WERI-Rb-1 (cell line): ENCODE results near the gene FTO.

Experiments
- DNase-seq: peaks from one replicate; pipeline ENCODE4 v3.0.0-alpha.2; 2020
- H3K27ac ChIP-seq: fragments of 250-450 bp; sonication (Bioruptor Pico); 2 replicates; pipeline ENCODE4 v1.5.1; 2020; ENCODE audit warnings: mild to moderate bottlenecking, moderate library complexity
- H3K27me3 ChIP-seq: fragments of 250-450 bp; sonication (Bioruptor Pico); 2 replicates; pipeline ENCODE4 v1.5.1; 2021; ENCODE audit warnings: mild to moderate bottlenecking, low read depth, moderate library complexity; ENCODE audit not compliant: insufficient read depth, severe bottlenecking
- H3K36me3 ChIP-seq: fragments of 250-450 bp; sonication (Bioruptor Pico); 2 replicates; pipeline ENCODE4 v1.5.1; 2020; ENCODE audit warnings: mild to moderate bottlenecking, moderate library complexity
- H3K4me3 ChIP-seq: 2 replicates; pipeline ENCODE4 v1.5.1; 2011; ENCODE audit warnings: low read depth, mild to moderate bottlenecking, control low read depth, low read length
- H3K9me3 ChIP-seq: fragments of 250-450 bp; sonication (Bioruptor Pico); 2 replicates; pipeline ENCODE4 v1.5.1; 2021; ENCODE audit warnings: mild to moderate bottlenecking, moderate library complexity; ENCODE audit not compliant: severe bottlenecking
- CTCF ChIP-seq: IDR thresholded peaks from 2 replicates; pipeline ENCODE4 v1.5.1; 2011; ENCODE audit warnings: low read depth, mild to moderate bottlenecking, control low read depth, inconsistent platforms, low read length

The FTO gene

GRCh38 chr16:53967572-53967971 is 263.6 kb downstream of the FTO start:
- no peak for DNase-seq
- no peak for TF ChIP-seq CTCF
- Histone ChIP-seq H3K9me3 (no peaks in the 10 kb centered on the region), H3K27me3 (no peaks in the 10 kb centered on the region), H3K4me3 (no peak overlapping the region), H3K27ac (no peak overlapping the region), H3K36me3 (no peaks in the 10 kb centered on the region)

GRCh38 chr16:53968454-53968853 is 264.5 kb downstream of the FTO start:
- H3K27me3 ChIP-seq: no peaks in the 10 kb centered on the region
- TF ChIP-seq CTCF: no peak
- no peak overlapping the region for H3K27ac ChIP-seq
- DNase-seq: no peak
- no peaks in the 10 kb centered on the region for H3K9me3 ChIP-seq
- no peak overlapping the region for H3K4me3 ChIP-seq
- H3K36me3 ChIP-seq: no peaks in the 10 kb centered on the region

- H3K27ac ChIP-seq: no peak overlapping the region
- H3K27me3 ChIP-seq: no peaks in the 10 kb centered on the region
- no peaks in the 10 kb centered on the region for H3K9me3 ChIP-seq
- no peak for DNase-seq
- no peak for TF ChIP-seq CTCF
- no peak overlapping the region for H3K4me3 ChIP-seq
- H3K36me3 ChIP-seq: no peaks in the 10 kb centered on the region
These were observed 264.9 kb downstream of the FTO start for GRCh38 chr16:53968896-53969295.

- Histone ChIP-seq H3K27ac (no peak overlapping the region), H3K27me3 (no peaks in the 10 kb centered on the region), H3K9me3 (no peaks in the 10 kb centered on the region), H3K4me3 (no peak overlapping the region), H3K36me3 (no peaks in the 10 kb centered on the region)
- no peak for TF ChIP-seq CTCF
- no peak for DNase-seq
These were observed 267.7 kb downstream of the FTO start for GRCh38 chr16:53971616-53972015.

GRCh38 chr16:53973021-53973420 is 269.1 kb downstream of the FTO start:
- TF ChIP-seq CTCF: no peak
- peak; percentile 64 for DNase-seq
- Histone ChIP-seq H3K4me3 (no peak overlapping the region), H3K9me3 (no peaks in the 10 kb centered on the region), H3K27ac (peak overlapping the region; percentile 21; the same call in 1 of the 2 replicates), H3K27me3 (no peaks in the 10 kb centered on the region), H3K36me3 (no peaks in the 10 kb centered on the region)

- DNase-seq: no peak
- Histone ChIP-seq H3K27ac (no peak overlapping the region), H3K4me3 (no peak overlapping the region), H3K36me3 (no peaks in the 10 kb centered on the region), H3K9me3 (no peaks in the 10 kb centered on the region), H3K27me3 (no peaks in the 10 kb centered on the region)
- TF ChIP-seq CTCF: no peak
These were observed 270.6 kb downstream of the FTO start for GRCh38 chr16:53974484-53975080.
